HL-60/S4 treated with retinoic acid at 250 ng/mL for 4 days and 3 days (cell line): ENCODE measurements around the gene ZNF155.

Source experiments
- in situ Hi-C: fragments of 300-500 bp; cut with MboI; formaldehyde crosslinking; loops from 2 replicates; pipeline ENCODE4 v1.7.0; 2022; ENCODE audit warnings: low sequenced_read_pairs

ZNF155 gene

DNA sequence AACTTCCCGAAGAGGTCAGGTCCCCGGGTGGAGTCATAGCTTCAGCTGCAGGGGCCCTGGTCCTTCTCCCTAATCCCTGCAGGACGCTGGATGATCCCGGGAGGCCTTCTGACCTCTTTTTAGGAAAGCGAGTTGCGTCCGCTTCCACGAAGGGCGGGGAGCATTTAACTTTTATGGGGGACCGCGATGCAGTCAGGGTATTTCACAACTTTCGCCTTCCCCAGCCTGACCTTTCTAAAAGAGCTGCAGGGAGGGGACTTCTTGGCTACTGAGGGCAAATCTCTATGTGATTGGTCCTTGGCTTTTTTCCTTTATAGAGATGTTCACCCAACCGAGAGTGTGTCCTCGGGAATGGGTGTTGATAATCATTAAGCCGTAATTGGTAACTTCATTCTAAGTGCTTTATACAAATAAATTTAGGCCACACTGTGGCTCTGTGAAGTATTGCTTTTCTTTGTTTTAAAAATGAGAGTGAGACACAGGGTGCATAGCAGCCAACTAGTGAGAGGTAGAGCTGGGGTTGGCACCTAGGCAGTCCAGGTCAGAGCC lies 19.5 kb downstream of the ZNF155 start:
- in situ Hi-C loops, result no loop called here

DNA sequence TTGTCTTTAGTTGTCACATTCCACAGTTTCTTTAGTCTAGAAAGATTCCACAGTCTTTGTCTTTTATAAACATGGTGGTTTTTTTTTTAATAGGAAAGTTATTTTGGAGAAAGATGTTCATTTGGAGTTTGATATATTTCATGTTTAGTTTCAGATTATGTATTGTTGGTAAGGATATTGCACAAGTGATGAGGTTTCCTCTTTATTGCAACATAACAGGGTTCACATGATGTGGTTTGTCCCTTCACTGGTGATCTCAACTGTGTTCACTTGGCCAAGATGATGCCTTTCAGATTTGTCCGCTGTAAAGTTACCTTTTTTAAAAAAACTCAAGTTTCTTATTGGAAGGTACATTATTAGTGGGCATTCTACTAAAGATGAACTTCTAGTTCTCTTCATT lies 22.0 kb downstream of the ZNF155 start:
- in situ Hi-C loops, result no loop called here

DNA sequence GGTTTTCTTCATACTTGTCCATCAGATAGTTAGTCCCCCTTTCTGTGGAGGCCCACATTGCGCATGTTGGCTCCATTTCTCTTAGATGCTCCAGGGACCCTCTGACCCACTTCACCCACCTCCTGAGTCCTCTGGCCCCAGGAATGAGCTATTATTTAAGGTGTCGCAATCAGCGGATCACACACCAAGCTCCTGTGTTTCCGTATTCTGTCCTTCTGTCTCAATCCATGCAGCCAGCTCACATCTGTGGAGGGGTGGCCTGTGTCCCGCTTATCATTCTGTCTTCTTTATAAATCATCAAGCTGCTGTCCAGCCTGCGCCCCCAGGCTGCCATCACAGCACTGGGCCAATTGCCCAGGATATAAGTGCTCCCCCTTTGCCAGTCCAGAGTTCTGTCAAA lies 23.5 kb downstream of the ZNF155 start:
- in situ Hi-C loops, result no loop called here

DNA sequence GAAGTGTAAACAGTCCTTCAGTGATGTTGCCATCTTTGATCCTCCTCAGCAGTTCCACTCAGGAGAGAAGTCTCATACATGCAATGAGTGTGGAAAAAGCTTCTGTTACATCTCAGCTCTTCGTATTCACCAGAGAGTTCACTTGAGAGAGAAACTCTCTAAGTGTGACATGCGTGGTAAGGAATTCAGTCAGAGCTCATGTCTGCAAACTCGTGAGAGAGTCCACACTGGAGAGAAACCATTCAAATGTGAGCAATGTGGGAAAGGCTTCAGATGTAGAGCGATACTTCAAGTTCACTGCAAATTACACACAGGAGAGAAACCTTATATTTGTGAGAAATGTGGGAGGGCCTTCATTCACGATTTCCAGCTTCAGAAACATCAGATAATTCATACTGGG lies 26.5 kb downstream of the ZNF155 start:
- in situ Hi-C loops, result no loop called here

DNA sequence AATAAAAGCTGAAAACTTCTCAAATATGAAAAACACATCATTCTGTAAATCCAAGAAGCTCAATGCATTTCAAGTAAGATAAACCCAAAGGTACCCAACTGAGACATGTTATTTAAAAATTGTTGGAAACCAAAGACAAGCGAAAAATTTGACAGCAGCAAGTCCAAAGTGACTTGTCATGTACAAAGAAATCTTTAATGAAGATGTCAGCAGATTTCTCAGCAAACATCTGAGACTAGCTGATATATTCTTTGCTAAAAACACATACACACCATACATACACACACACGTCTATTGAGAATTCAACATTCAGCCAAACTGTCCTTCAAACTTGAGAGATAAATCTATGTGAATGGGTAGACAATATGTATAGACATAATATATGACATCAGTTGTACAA lies 35.5 kb downstream of the ZNF155 start:
- in situ Hi-C loops, result no loop called here

DNA sequence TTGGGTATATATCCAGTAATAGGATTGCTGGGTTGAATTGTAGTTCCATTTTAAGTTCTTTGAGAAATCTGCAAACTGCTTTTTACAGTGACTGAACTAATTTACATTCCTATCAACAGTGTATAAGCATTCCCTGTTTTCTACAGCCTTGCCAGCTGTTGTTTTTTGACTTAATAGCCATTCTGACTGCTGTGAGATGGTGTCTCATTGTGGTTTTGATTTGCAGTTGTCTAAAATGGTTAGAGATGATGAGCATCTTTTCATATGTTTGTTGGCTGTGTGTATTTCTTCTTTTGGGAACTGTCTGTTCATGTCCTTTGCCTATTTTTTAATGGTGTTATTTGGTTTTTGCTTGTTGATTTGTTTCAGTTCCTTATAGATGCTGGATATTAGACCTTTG lies 37.2 kb downstream of the ZNF155 start:
- in situ Hi-C loops, result no loop called here

DNA sequence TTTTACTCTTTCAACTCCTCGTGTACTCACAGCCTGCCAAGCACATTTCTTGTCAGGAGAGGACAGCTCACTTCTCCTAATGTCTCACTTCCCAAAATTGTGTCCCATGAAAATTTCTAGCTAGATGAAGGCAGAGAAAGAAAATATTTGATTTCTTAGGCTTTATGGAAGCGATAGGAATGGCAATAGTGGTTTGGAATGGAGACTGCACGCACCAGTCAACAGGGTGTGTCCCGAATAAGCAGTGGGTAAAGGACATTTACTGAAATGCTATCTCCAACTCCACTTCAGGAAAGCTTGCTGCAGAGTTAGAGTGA lies 40.9 kb downstream of the ZNF155 start:
- in situ Hi-C loops, result no loop called here

DNA sequence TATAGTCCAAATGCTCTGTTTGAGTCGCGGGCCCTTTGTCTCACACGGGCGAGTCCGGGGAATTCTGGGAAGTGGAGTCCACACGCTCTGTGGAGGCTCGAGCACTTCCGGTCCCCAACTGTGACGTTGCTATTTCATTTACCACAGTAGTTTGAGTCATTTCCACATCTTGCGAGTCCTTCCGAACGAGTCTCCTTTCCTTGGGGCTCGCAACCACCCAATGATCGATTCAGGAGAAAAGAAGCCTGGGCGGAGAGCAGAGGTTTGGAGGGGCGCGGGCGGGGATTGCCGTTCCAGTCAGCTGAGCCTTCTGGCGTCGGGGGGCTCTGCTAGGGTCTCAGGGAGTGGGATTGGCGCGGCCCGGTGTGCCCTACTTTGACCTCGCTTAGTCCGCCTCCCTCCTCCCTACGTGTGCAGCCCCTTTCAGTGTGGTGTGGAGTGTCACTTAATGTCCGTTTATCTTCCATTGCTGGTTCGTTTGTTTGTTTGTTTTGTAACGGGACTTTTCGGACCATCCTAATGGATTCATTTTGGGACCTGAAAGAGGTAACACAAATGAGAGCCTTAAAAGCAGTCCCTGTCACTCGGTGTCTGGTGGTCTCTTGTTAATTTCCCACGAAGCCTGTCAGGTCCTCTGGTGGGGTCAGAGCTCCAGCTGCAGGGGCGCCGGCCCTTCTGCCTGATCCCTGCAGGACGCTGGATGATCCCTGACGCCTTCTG lies 41.4 kb downstream of the ZNF155 start, which contains the start of gene ZNF222:
TSS of gene ZNF222 (plus strand) at position 163 of the 720 bp plus-strand sequence. CDS start at position 221, 58 bp downstream.
- in situ Hi-C loops, result no loop called here

DNA sequence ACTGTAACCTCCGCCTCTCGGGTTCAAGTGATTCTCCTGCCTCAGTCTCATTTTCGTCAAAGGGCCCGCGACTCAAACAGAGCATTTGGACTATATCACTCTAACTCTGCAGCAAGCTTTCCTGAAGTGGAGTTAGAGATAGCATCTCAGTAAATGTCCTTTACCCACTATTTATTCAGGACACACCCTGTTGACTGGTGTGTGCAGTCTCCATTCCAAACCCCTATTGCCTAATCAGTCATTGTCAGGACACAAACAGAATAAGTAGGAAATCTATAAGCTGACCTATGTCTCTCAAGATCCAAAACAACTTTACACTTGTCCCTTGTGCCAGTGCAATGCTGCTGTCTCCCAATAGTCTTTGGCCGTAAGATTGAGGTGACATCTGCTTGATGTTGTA lies 42.6 kb downstream of the ZNF155 start:
- in situ Hi-C loops, result no loop called here

DNA sequence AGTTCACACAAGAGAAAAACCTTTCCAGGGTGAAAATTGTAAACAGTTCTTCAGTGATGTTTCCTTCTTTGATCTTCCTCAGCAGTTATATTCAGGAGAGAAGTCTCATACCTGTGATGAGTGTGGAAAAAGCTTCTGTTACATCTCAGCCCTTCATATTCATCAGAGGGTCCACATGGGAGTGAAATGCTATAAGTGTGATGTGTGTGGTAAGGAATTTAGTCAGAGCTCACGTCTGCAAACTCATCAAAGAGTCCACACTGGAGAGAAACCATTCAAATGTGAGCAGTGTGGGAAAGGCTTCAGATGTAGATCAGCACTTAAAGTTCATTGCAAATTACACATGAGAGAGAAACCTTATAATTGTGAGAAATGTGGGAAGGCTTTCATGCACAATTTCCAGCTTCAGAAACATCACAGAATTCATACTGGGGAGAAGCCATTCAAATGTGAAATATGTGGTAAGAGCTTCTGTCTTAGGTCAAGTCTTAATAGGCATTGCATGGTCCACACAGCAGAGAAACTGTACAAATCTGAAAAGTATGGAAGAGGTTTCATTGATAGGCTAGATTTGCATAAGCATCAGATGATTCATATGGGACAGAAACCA lies 48.1 kb downstream of the ZNF155 start:
- in situ Hi-C loops, result no loop called here

DNA sequence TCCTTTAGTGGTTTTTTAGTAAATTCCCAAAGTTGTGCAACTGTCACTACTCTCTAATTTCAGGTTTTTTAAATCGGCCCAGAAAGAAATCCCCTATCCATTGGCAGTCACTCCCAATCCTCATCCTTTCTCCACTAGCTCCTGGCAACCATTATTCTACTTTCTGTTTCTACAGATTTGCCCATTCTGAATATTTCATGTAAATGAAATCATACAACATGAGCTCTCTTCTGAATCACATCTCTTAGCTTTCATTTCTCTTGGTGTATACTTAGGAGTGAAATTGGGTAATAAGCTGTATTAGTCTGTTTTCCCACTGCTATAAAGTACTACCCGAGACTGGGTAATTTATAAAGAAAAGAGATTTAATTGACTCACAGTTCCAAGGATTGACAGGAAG lies 58.2 kb downstream of the ZNF155 start:
- in situ Hi-C loops, result no loop called here
